ENCODE measurements around the gene SLCO3A1. TPM values are rescaled to one million over a fixed set of nuclear protein-coding genes. Genes with fewer than 3 reads are reported as not detected.

The SLCO3A1 gene
- total RNA-seq, 2 experiments from 2014 or later = 4.2 to 4.8 TPM

GRCh38 chr15:91852741-91853510 is 582 bp upstream of the SLCO3A1 start:
- Mint-ChIP-seq H3K27ac (peak overlapping the region; percentile 69), H3K9me3 (peaks cover 2% of the 10 kb centered on the region), H3K36me3 (ENCODE audit: low read depth) (no peaks in the 10 kb centered on the region), H3K4me1 (ENCODE audit: low read depth) (peaks cover 57% of the 10 kb centered on the region), H3K27me3 (peaks cover 3% of the 10 kb centered on the region), H3K4me3 (peak overlapping the region; percentile 75)
- intact Hi-C loops (cut with micrococcal nuclease) = loop anchor here (10.0 kb wide), 2 partner anchors 148 to 548 kb away; no protein-coding TSS in a partner anchor
- TF ChIP-seq, protein P1, sequence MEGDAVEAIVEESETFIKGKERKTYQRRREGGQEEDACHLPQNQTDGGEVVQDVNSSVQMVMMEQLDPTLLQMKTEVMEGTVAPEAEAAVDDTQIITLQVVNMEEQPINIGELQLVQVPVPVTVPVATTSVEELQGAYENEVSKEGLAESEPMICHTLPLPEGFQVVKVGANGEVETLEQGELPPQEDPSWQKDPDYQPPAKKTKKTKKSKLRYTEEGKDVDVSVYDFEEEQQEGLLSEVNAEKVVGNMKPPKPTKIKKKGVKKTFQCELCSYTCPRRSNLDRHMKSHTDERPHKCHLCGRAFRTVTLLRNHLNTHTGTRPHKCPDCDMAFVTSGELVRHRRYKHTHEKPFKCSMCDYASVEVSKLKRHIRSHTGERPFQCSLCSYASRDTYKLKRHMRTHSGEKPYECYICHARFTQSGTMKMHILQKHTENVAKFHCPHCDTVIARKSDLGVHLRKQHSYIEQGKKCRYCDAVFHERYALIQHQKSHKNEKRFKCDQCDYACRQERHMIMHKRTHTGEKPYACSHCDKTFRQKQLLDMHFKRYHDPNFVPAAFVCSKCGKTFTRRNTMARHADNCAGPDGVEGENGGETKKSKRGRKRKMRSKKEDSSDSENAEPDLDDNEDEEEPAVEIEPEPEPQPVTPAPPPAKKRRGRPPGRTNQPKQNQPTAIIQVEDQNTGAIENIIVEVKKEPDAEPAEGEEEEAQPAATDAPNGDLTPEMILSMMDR (IDR thresholded peaks at IDR 0.05) = peak; percentile 82
- peak; percentile 65 for DNase-seq
- CTCF ChIA-PET = interaction anchor here (0.6 to 6.0 kb wide), 8 partner anchors 8 to 581 kb away, joined by 3 to 41 read pairs (median 4); no protein-coding TSS in a partner anchor
- ATAC-seq = peak; percentile 65
- POLR2A ChIA-PET = no interaction called here

- CTCF ChIA-PET = interaction anchor here (0.7 to 6.0 kb wide), 9 partner anchors 9 to 229 kb away, joined by 3 to 41 read pairs (median 5); no protein-coding TSS in a partner anchor
- peak overlapping the region; percentile 25 for H3K27ac Mint-ChIP-seq
- ATAC-seq (peak; percentile 16), DNase-seq (peak; percentile 46)
- peaks cover 69% of the 10 kb centered on the region for H3K4me1 Mint-ChIP-seq (ENCODE audit: low read depth)
- H3K4me3 Mint-ChIP-seq = peak overlapping the region; percentile 75
- intact Hi-C loops (cut with micrococcal nuclease) = loop anchor here (10.0 kb wide), 2 partner anchors 149 to 549 kb away; no protein-coding TSS in a partner anchor
- TF ChIP-seq, protein P1 (IDR thresholded peaks at IDR 0.05) = no peak
- H3K36me3 Mint-ChIP-seq (ENCODE audit: low read depth) = no peaks in the 10 kb centered on the region
- POLR2A ChIA-PET = no interaction called here
- H3K27me3 Mint-ChIP-seq = peaks cover 3% of the 10 kb centered on the region
- peaks cover 2% of the 10 kb centered on the region for H3K9me3 Mint-ChIP-seq
Measured at GRCh38 chr15:91853948-91854638, 585 bp downstream of the SLCO3A1 start.

DNA sequence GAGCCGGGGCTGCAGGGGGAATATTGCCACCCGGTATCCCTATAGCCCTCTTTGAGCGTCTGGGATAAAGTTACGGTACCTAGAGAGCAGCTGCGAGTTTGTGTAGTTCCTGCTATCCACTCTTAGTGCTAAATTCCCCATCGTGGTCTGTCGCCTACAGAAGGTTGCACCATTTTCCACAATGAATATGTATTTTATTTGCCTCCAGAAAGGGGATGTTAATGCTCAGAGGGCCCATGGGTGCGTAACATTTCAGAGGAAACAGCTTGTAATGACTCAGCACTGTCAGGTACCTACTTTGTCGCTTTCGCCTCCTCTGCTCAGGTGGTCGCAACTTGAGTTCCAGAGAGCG is 1.1 kb downstream of the SLCO3A1 start:
- CTCF ChIA-PET = interaction anchor here (0.7 to 2.3 kb wide), 7 partner anchors 8 to 229 kb away, joined by 3 to 14 read pairs (median 5); no protein-coding TSS in a partner anchor

DNA sequence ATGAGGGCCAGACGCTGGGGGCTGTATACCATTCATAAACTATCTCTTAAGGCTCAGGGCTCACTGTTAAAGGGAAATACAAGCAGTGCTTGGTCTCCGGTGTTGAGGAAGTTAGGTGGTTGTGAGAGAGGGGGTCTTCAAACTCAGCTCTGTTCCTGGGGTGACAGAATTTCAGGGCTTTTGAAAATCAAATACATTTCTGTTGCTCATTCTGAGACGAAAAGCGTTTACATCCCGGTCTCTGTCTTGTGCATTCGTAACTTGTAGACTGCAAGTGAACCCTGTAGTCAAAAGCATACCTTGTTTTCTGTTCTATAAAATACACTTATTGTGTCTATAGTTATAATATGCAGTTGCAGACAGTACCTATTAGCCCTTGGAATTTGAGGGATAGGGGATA is 1.7 kb downstream of the SLCO3A1 start:
- no peak for ATAC-seq
- ChIA-PET POLR2A (interaction anchor here (1.0 kb wide), 1 partner anchor 10 kb away, joined by 3 read pairs; no protein-coding TSS in a partner anchor), CTCF (interaction anchor here (1.2 to 1.7 kb wide), 3 partner anchors 8 to 149 kb away, joined by 3 to 5 read pairs (median 4); no protein-coding TSS in a partner anchor)
- Mint-ChIP-seq H3K27me3 (no peaks in the 10 kb centered on the region), H3K4me1 (ENCODE audit: low read depth) (peaks cover 64% of the 10 kb centered on the region), H3K4me3 (no peak overlapping the region), H3K27ac (no peak overlapping the region), H3K36me3 (ENCODE audit: low read depth) (no peaks in the 10 kb centered on the region), H3K9me3 (no peaks in the 10 kb centered on the region)
- TF ChIP-seq, protein P1 (IDR thresholded peaks at IDR 0.05) = no peak
- intact Hi-C loops (cut with micrococcal nuclease) = loop anchor here (5.0 to 10.0 kb wide), 3 partner anchors 150 to 550 kb away; no protein-coding TSS in a partner anchor
- DNase-seq = no peak

More for the DNA sequence above, 1.1 kb downstream of the SLCO3A1 start:
- POLR2A ChIA-PET = no interaction called here
- Mint-ChIP-seq H3K36me3 (ENCODE audit: low read depth) (no peaks in the 10 kb centered on the region), H3K4me1 (ENCODE audit: low read depth) (peaks cover 68% of the 10 kb centered on the region), H3K4me3 (peak overlapping the region; percentile 68), H3K27me3 (peaks cover 3% of the 10 kb centered on the region), H3K9me3 (peaks cover 2% of the 10 kb centered on the region), H3K27ac (peak overlapping the region; percentile 25)
- peak; percentile 46 for DNase-seq
- intact Hi-C loops (cut with micrococcal nuclease) = loop anchor here (10.0 kb wide), 2 partner anchors 150 to 550 kb away; no protein-coding TSS in a partner anchor
- no peak for ATAC-seq
- TF ChIP-seq, protein P1 (IDR thresholded peaks at IDR 0.05) = no peak

All from activated CD8-positive, alpha-beta T cell treated with anti-CD3 and anti-CD28 coated beads for 36 hours (primary cell).